Trophoblast cell (in vitro differentiated cells and primary cell): ENCODE data around the gene FOXF1.

Experiments used
- DNase-seq, 2 donors: peaks; one replicate each; pipeline ENCODE4 v3.0.0-alpha.2; 2016
- H2AFZ ChIP-seq: 2 replicates; pipeline ENCODE4 v1.6.1; 2013; ENCODE audit warnings: low read length, moderate library complexity, mild to moderate bottlenecking; ENCODE audit not compliant: insufficient read depth, poor library complexity
- H2AK5ac ChIP-seq: 2 replicates; pipeline ENCODE4 v1.6.1; 2013; ENCODE audit warnings: mild to moderate bottlenecking, low read length
- H2BK120ac ChIP-seq: 2 replicates; pipeline ENCODE4 v1.6.1; 2013; ENCODE audit warnings: low read length, mild to moderate bottlenecking, moderate library complexity; ENCODE audit not compliant: insufficient read depth, poor library complexity
- H2BK12ac ChIP-seq: 2 replicates; pipeline ENCODE4 v1.6.1; 2013; ENCODE audit warnings: mild to moderate bottlenecking, low read length, moderate library complexity
- H2BK5ac ChIP-seq: 2 replicates; pipeline ENCODE4 v1.6.1; 2013; ENCODE audit warnings: low read length, low read depth, moderate library complexity, mild to moderate bottlenecking; ENCODE audit not compliant: poor library complexity
- H3K14ac ChIP-seq: 2 replicates; pipeline ENCODE4 v1.6.1; 2013; ENCODE audit warnings: mild to moderate bottlenecking, low read length
- H3K18ac ChIP-seq: 2 replicates; pipeline ENCODE4 v1.6.1; 2013; ENCODE audit warnings: mild to moderate bottlenecking, low read length
- H3K23ac ChIP-seq: 2 replicates; pipeline ENCODE4 v1.6.1; 2013; ENCODE audit warnings: low read length
- H3K27ac ChIP-seq: 2 replicates; pipeline ENCODE4 v1.5.1; 2013; ENCODE audit warnings: low read depth, mild to moderate bottlenecking, inconsistent platforms, low read length, moderate library complexity
- H3K27me3 ChIP-seq: 2 replicates; pipeline ENCODE4 v1.6.1; 2013; ENCODE audit warnings: inconsistent platforms, mild to moderate bottlenecking, low read length, moderate library complexity; ENCODE audit not compliant: insufficient read depth
- H3K36me3 ChIP-seq, 2 experiments: 1 replicate in 1 of 2; 2 replicates in 1 of 2; pipeline ENCODE4 v1.6.1; 2013; ENCODE audit warnings: low read length in 2 of 2, mild to moderate bottlenecking in 2 of 2, moderate library complexity in 1 of 2; ENCODE audit not compliant: insufficient read depth in 2 of 2, control insufficient read depth in 1 of 2
- H3K4ac ChIP-seq: 2 replicates; pipeline ENCODE4 v1.6.1; 2013; ENCODE audit warnings: low read depth, mild to moderate bottlenecking, low read length, moderate library complexity
- H3K4me1 ChIP-seq, 2 experiments: 1 replicate in 1 of 2; 2 replicates in 1 of 2; pipeline ENCODE4 v1.6.1; 2013; ENCODE audit warnings: low read length in 2 of 2, mild to moderate bottlenecking in 2 of 2, moderate library complexity in 1 of 2; ENCODE audit not compliant: insufficient read depth in 2 of 2, control insufficient read depth in 1 of 2
- H3K4me2 ChIP-seq: 2 replicates; pipeline ENCODE4 v1.6.1; 2013; ENCODE audit warnings: inconsistent platforms, mild to moderate bottlenecking, low read length, moderate library complexity
- H3K4me3 ChIP-seq: 2 replicates; pipeline ENCODE4 v1.5.1; 2013; ENCODE audit warnings: mild to moderate bottlenecking, low read depth, low read length, inconsistent platforms
- H3K79me1 ChIP-seq: one replicate; pipeline ENCODE4 v1.6.1; 2013; ENCODE audit warnings: low read length
- H3K79me2 ChIP-seq: 2 replicates; pipeline ENCODE4 v1.6.1; 2013; ENCODE audit warnings: low read length, mild to moderate bottlenecking; ENCODE audit not compliant: control insufficient read depth, insufficient read depth, poor library complexity
- H3K9ac ChIP-seq: 2 replicates; pipeline ENCODE4 v1.6.1; 2013; ENCODE audit warnings: mild to moderate bottlenecking, low read length
- H3K9me3 ChIP-seq: 2 replicates; pipeline ENCODE4 v1.6.1; 2013; ENCODE audit warnings: low read depth, mild to moderate bottlenecking, control low read depth, inconsistent platforms, low read length; ENCODE audit not compliant: insufficient read depth
- H4K12ac ChIP-seq: 2 replicates; pipeline ENCODE4 v1.6.1; 2013; ENCODE audit warnings: low read depth, mild to moderate bottlenecking, low read length, moderate library complexity
- H4K8ac ChIP-seq: 2 replicates; pipeline ENCODE4 v1.6.1; 2013; ENCODE audit warnings: low read depth, mild to moderate bottlenecking, low read length, moderate library complexity
- H4K91ac ChIP-seq: one replicate; pipeline ENCODE4 v1.6.1; 2013; ENCODE audit warnings: low read depth, mild to moderate bottlenecking, low read length, moderate library complexity
- WGBS: extraction: QIAGEN DNeasy Blood & Tissue Kit; methylation state at CpG from one replicate; pipeline ENCODE4 v1.1.7; 2013; ENCODE audit warnings: missing lambda C conversion rate; ENCODE audit not compliant: insufficient read length, insufficient coverage; ENCODE audit errors: extremely low coverage; 5-methylcytosine and 5-hydroxymethylcytosine counted together

FOXF1 gene

GRCh38 chr16:86492267-86492960, 17.9 kb upstream of the FOXF1 start:
- Histone ChIP-seq H2BK5ac (no peak overlapping the region), H3K27me3 (peaks cover 74% of the 10 kb centered on the region)
- no peak for DNase-seq

DNA sequence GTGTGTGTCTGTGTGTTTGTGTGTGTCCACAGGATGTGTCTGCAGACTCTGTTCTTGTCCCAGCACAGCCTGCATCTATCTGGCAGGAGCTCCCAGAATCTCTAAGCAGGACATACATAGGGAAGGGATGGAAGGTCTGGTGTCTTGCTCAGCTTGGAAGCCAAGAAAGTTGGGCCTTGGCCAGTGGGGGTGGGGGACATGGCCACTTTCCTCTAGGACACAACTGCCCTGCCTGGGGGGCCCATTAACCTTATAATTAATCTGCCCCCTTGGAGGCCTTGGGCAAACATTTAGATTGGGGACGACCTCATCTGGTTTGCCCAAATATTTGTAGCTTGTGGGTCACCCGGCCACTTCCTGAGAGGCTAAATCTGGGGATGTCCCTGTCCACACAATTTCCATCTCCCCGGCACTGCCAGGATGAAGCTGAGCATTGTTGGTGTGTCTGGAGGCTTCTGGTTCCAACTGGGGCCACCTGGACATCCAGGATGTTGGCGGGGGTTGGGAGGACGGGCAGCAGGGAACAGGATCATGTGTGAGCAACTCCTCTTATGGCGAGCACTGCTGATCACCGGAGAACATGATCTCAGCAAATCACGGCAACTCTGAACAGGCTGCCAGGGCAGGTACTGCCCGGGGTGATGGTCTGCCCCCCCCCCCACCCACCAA, 17.2 kb upstream of the FOXF1 start:
- Histone ChIP-seq H2BK120ac (no peak overlapping the region), H3K79me2 (no peaks in the 10 kb centered on the region), H2AFZ (no peak overlapping the region), H3K9ac (no peak overlapping the region), H3K4me2 (no peak overlapping the region), H2AK5ac (no peak overlapping the region), H3K4ac (no peak overlapping the region), H3K27me3 (peaks cover 79% of the 10 kb centered on the region), H3K79me1 (no peaks in the 10 kb centered on the region), H4K91ac (no peak overlapping the region), H3K4me1 (no peaks in the 10 kb centered on the region), H2BK5ac (no peak overlapping the region), H4K8ac (no peak overlapping the region), H3K23ac (no peak overlapping the region), H3K27ac (no peak overlapping the region), H3K9me3 (peaks cover 4% of the 10 kb centered on the region), H3K4me3 (no peak overlapping the region), H3K18ac (no peak overlapping the region), H3K14ac (no peak overlapping the region), H3K36me3 (no peaks in the 10 kb centered on the region), H2BK12ac (no peak overlapping the region), H4K12ac (no peak overlapping the region)
- no peak for DNase-seq
- no CpG with 5 or more reads among the region's 9 CpGs for WGBS

More at GRCh38 chr16:86492267-86492960, 17.9 kb upstream of the FOXF1 start:
- peaks cover 2% of the 10 kb centered on the region for H3K9me3 ChIP-seq
- no peak overlapping the region for H4K8ac ChIP-seq
- no peak overlapping the region for H3K23ac ChIP-seq
- H3K79me2 ChIP-seq: no peaks in the 10 kb centered on the region
- H4K12ac ChIP-seq: no peak overlapping the region
- no peaks in the 10 kb centered on the region for H3K79me1 ChIP-seq
- H3K36me3 ChIP-seq: no peaks in the 10 kb centered on the region
- H2BK12ac ChIP-seq: no peak overlapping the region
- H4K91ac ChIP-seq: no peak overlapping the region
- no peak overlapping the region for H3K27ac ChIP-seq
- H2BK120ac ChIP-seq: no peak overlapping the region
- H3K4me3 ChIP-seq: no peak overlapping the region
- H3K4me1 ChIP-seq: no peaks in the 10 kb centered on the region
- H2AK5ac ChIP-seq: no peak overlapping the region
- H3K4me2 ChIP-seq: no peak overlapping the region
- H3K18ac ChIP-seq: no peak overlapping the region
- H3K9ac ChIP-seq: no peak overlapping the region
- H2AFZ ChIP-seq: no peak overlapping the region
- no CpG with 5 or more reads among the region's 4 CpGs for WGBS
- H3K14ac ChIP-seq: no peak overlapping the region
- H3K4ac ChIP-seq: no peak overlapping the region

DNA sequence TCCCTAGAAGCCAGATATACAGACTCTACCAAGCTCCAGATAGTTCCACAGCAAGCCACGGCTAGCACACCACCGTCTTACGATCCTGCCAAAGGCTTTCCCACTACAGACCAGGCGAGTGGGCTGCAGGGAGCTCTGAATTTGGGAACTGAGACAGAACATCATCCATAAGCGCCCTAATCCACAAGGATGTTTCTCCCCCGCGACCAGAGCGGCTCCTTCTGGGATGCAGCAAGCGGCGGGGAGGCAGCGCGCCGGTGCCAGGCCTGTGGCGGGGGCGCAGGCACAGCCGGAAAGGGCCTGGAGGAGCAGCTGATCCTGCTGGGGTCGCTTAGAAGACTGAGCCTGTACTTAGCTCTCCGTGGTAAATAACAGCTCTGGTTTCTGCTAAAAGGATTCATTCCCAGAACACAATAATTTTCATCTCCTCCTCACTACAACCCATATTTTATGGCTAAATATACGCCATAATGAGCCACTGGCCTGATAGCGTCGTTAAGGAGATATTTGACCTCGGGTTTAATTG, 16.2 kb upstream of the FOXF1 start:
- Histone ChIP-seq H3K27ac (no peak overlapping the region), H2BK5ac (no peak overlapping the region), H4K12ac (no peak overlapping the region), H3K18ac (no peak overlapping the region), H2AK5ac (no peak overlapping the region), H3K4me2 (no peak overlapping the region), H3K4me3 (no peak overlapping the region), H2BK120ac (no peak overlapping the region), H4K8ac (no peak overlapping the region), H3K14ac (no peak overlapping the region), H3K4ac (no peak overlapping the region), H3K9me3 (peaks cover 8% of the 10 kb centered on the region), H3K27me3 (peaks cover 82% of the 10 kb centered on the region), H3K79me1 (no peaks in the 10 kb centered on the region), H2BK12ac (no peak overlapping the region), H2AFZ (no peak overlapping the region), H3K4me1 (no peaks in the 10 kb centered on the region), H3K23ac (no peak overlapping the region), H4K91ac (no peak overlapping the region), H3K79me2 (no peaks in the 10 kb centered on the region), H3K36me3 (no peaks in the 10 kb centered on the region), H3K9ac (no peak overlapping the region)
- whole genome bisulfite sequencing: no CpG with 5 or more reads among the region's 22 CpGs
- DNase-seq: no peak

DNA sequence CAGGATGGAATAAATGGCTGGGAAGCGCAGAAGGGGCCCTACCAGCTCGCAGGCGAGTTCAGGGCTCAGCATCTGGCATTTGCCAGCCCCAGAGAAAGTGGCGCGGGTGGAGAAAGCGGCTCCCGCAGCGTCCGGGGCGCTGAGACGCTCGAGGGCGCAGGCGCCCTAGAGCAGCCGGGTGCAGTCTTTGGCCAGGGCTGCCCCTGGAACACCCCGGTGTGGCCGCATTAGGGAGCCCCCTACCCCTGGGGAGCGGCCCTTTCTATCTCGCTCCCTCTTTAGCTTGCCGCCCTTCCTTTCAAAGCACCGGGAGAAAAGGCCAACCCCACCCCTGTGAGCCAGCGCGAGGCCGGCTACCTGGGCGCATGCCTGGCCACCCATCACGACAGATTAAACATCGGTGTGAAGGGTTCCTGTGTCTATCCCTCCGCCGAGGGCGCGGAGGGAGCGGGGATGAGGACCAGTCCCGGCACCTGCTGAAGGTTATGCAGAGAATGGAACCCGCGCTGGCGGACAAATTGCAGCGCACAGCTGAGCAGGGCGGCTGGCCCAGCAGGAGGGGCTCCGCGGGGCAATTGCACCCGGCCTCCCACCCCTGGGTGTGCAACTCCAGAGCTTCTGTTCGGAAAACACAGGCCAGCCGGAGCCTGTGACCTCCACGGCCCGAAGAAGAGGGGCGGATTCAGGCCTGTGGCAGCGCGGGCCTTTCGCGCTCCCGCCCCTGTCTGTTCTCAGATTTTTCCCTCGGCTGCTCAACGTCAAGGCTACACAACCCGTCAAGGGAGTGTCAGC, 15.6 kb upstream of the FOXF1 start:
- H2BK12ac ChIP-seq: no peak overlapping the region
- DNase-seq: no peak
- H4K12ac ChIP-seq: no peak overlapping the region
- no peak overlapping the region for H2BK5ac ChIP-seq
- no peak overlapping the region for H3K9ac ChIP-seq
- no peak overlapping the region for H3K14ac ChIP-seq
- peaks cover 81% of the 10 kb centered on the region for H3K27me3 ChIP-seq
- H3K4me2 ChIP-seq: no peak overlapping the region
- WGBS: no CpG with 5 or more reads among the region's 54 CpGs
- H4K8ac ChIP-seq: no peak overlapping the region
- no peak overlapping the region for H4K91ac ChIP-seq
- no peak overlapping the region for H3K18ac ChIP-seq
- no peaks in the 10 kb centered on the region for H3K36me3 ChIP-seq
- no peak overlapping the region for H2BK120ac ChIP-seq
- H3K9me3 ChIP-seq: peaks cover 7% of the 10 kb centered on the region
- H3K4me3 ChIP-seq: no peak overlapping the region
- H3K27ac ChIP-seq: no peak overlapping the region
- H3K23ac ChIP-seq: no peak overlapping the region
- no peak overlapping the region for H3K4ac ChIP-seq
- H3K79me2 ChIP-seq: no peaks in the 10 kb centered on the region
- no peaks in the 10 kb centered on the region for H3K4me1 ChIP-seq
- no peak overlapping the region for H2AK5ac ChIP-seq
- H3K79me1 ChIP-seq: no peaks in the 10 kb centered on the region
- H2AFZ ChIP-seq: no peak overlapping the region
